Hepatocyte (in vitro differentiated cells): ENCODE data around the gene TNK2.

Experiments used
- EZH2phosphoT487 ChIP-seq: fragments of 200-600 bp; sonication (generic); IDR thresholded peaks from one replicate; pipeline ENCODE4 v1.6.1; 2018; ENCODE audit warnings: antibody characterized with exemption, mild to moderate bottlenecking, low read depth, moderate library complexity; ENCODE audit not compliant: unreplicated experiment, severe bottlenecking
- TF ChIP-seq, protein P1 (sequence below): fragments of 200-600 bp; sonication (generic); IDR thresholded peaks from 2 replicates; pipeline ENCODE4 v1.5.1; 2016; ENCODE audit warnings: antibody characterized with exemption, mild to moderate bottlenecking; ENCODE audit not compliant: poor library complexity

- TF ChIP-seq, protein P1, sequence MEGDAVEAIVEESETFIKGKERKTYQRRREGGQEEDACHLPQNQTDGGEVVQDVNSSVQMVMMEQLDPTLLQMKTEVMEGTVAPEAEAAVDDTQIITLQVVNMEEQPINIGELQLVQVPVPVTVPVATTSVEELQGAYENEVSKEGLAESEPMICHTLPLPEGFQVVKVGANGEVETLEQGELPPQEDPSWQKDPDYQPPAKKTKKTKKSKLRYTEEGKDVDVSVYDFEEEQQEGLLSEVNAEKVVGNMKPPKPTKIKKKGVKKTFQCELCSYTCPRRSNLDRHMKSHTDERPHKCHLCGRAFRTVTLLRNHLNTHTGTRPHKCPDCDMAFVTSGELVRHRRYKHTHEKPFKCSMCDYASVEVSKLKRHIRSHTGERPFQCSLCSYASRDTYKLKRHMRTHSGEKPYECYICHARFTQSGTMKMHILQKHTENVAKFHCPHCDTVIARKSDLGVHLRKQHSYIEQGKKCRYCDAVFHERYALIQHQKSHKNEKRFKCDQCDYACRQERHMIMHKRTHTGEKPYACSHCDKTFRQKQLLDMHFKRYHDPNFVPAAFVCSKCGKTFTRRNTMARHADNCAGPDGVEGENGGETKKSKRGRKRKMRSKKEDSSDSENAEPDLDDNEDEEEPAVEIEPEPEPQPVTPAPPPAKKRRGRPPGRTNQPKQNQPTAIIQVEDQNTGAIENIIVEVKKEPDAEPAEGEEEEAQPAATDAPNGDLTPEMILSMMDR, result no peak
- no peak for TF ChIP-seq EZH2phosphoT487
Observed at GRCh38 chr3:195853036-195853435, 55.3 kb downstream of the TNK2 start.
